GM12878 (cell line): ENCODE data around the gene SNX17. TPM values are rescaled to one million over a fixed set of nuclear protein-coding genes. Genes with fewer than 3 reads are reported as not detected.
A peak's percentile ranks its signal among the peaks of the same experiment; 100 is the strongest.

Source experiments
- ATF2 ChIP-seq: IDR thresholded peaks from 2 replicates; pipeline ENCODE4 v1.6.1; 2012; ENCODE audit warnings: low read length, inconsistent platforms
- CREM ChIP-seq: IDR thresholded peaks from 2 replicates; pipeline ENCODE4 v1.6.1; 2014; ENCODE audit warnings: antibody characterized with exemption, low read depth
- E4F1 ChIP-seq: fragments of 450-650 bp; IDR thresholded peaks from 2 replicates; pipeline ENCODE4 v1.6.1; 2018; ENCODE audit warnings: borderline replicate concordance, mild to moderate bottlenecking; ENCODE audit not compliant: partially characterized antibody
- ETV6 ChIP-seq, 2 experiments: fragments of 450-650 bp in 1 of 2; IDR thresholded peaks in 1 of 2; conservative IDR thresholded peaks in 1 of 2; 2 replicates each; pipeline ENCODE4 v1.6.1; 2014; ENCODE audit warnings: antibody characterized with exemption in 1 of 2, borderline replicate concordance in 1 of 2, low read depth in 1 of 2, mild to moderate bottlenecking in 1 of 2, moderate library complexity in 1 of 2
- FOXK2 ChIP-seq: fragments of 450-650 bp; IDR thresholded peaks from 2 replicates; pipeline ENCODE4 v1.6.1; 2017; ENCODE audit warnings: mild to moderate bottlenecking, moderate library complexity
- JUND ChIP-seq: IDR thresholded peaks from 2 replicates; pipeline ENCODE4 v1.6.1; 2012; ENCODE audit warnings: low read depth, mild to moderate bottlenecking, low read length, improper control_type of control experiment, moderate library complexity
- MTA2 ChIP-seq: fragments of 450-650 bp; IDR thresholded peaks from 2 replicates; pipeline ENCODE4 v1.6.1; 2016; ENCODE audit warnings: low read depth, mild to moderate bottlenecking, moderate library complexity
- PRDM15 ChIP-seq: fragments of 450-650 bp; formaldehyde crosslinking; IDR thresholded peaks from 2 replicates; pipeline ENCODE4 v1.4.0; 2020; ENCODE audit warnings: mild to moderate bottlenecking, moderate library complexity
- RBBP5 ChIP-seq: fragments of 200-600 bp; sonication (generic); conservative IDR thresholded peaks from 2 replicates; pipeline ENCODE4 v1.6.1; 2016
- SP1 ChIP-seq: IDR thresholded peaks from one replicate; pipeline ENCODE4 v1.6.1; 2011; ENCODE audit warnings: low read depth, low read length
- SREBF1 ChIP-seq: IDR thresholded peaks from 2 replicates; pipeline ENCODE4 v1.6.1; 2012; ENCODE audit warnings: mild to moderate bottlenecking, low read length
- SREBF2 ChIP-seq: IDR thresholded peaks from 2 replicates; pipeline ENCODE4 v1.6.1; 2012; ENCODE audit warnings: mild to moderate bottlenecking, low read length
- USF2 ChIP-seq: IDR thresholded peaks from 2 replicates; pipeline ENCODE4 v1.6.1; 2011; ENCODE audit warnings: low read depth, low read length, improper control_type of control experiment, borderline replicate concordance
- ZNF24 ChIP-seq: fragments of 450-650 bp; IDR thresholded peaks from 2 replicates; pipeline ENCODE4 v1.6.1; 2017; ENCODE audit warnings: antibody characterized with exemption, mild to moderate bottlenecking
- ZNF622 ChIP-seq: fragments of 450-650 bp; IDR thresholded peaks from 2 replicates; pipeline ENCODE4 v1.6.1; 2017; ENCODE audit warnings: mild to moderate bottlenecking, inconsistent platforms
- polyA plus RNA-seq, 11 experiments: library from polyadenylated mRNA; depleted of rRNA in 4 of 11; unstranded in 6 of 11; stranded (reverse) in 5 of 11; fragments of >200 nt; fragmentation: Nextera tagmentation in 4 of 11; fragmentation: Illumina TruSeq in 1 of 11; extraction: Ambion mirVana in 4 of 11; extraction: Trizol in 1 of 11; gene quantifications; 1 replicate in 1 of 11; 2 replicates in 10 of 11; pipeline versions ENCODE4 v1.2.1 to v1.2.3, GENCODE V29; 2011 to 2016; ENCODE audit warnings: inconsistent platforms in 2 of 11, missing spikeins in 2 of 11, low read depth in 1 of 11
- total RNA-seq, 4 experiments: library from RNA; depleted of rRNA in 3 of 4; stranded (reverse); fragments of >200 nt in 3 of 4; fragmentation: Illumina TruSeq in 1 of 4; extraction: Trizol in 1 of 4; gene quantifications; 2 replicates each; pipeline versions ENCODE4 v1.2.1 to v1.2.3, GENCODE V29; 2013 to 2021
- TF ChIP-seq, protein P1 (sequence below): fragments of 150-350 bp; IDR thresholded peaks from 2 replicates; pipeline ENCODE4 v1.6.1; 2016; ENCODE audit warnings: low read depth, low read length

SNX17 gene
- total and polyA plus RNA-seq, 10 of the 15 experiments (the other 5 are each of a cell fraction or from before 2014, with no cell fraction given): 6.5 to 116 (median 84.4) TPM

DNA sequence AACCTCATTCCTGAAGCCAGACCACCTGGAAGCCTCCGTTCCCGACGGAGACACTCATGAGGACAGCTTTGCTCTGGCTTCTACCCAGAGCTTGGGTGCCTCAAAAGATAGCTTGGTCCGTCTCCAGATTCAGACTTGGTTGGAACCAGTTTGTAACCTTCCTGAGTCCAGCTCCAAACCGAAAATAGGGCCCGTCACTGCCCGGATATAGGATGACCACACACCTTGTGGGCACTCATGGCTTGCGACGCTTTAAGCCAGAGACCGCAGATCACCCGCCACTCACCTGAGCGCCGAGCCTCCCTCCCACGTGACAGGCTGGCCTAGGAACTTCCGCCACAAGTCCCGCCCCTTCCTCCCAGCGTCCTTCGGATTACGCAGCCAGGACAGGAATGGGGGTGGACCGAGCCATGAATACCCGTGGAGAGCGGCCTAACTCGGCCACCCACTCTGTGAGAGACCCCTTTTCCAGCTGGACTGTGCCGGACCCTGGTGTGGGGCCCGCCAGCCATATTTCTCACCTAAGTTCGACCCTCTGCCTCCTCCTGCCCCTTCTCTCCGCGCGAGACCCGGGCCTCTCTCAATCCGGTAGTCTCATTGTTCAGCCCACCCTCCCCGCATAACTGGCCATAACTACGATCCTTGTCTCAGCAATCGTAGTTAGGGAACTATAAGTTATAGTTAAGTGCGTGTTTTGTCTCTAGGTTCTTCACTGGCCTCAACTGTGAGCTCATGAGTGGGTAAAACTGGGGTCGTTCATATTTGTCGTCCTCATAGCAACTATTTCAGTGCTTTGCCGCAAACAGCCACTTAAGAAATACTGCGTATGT, 47.4 kb upstream of the SNX17 start, which contains the start of gene MPV17 (continued):
- TF ChIP-seq E4F1 (no peak), ETV6 (conservative IDR thresholded peaks at IDR 0.05 in 1 of 2, IDR thresholded peaks at IDR 0.05 in 1 of 2; ENCODE audit: borderline replicate concordance in 1 of 2, low read depth in 1 of 2) (no peak), USF2 (peak; percentile 92), PRDM15 (CRISPR knock-in tag) (no peak), RBBP5 (no peak), JUND (0 out of 2 replicates have a peak, but pooled peaks have one; percentile 3), ATF2 (no peak), SREBF2 (no peak), SP1 (peak; percentile 67), MTA2 (no peak), SREBF1 (no peak), CREM (peak; percentile 63; the same call in 1 of the 2 replicates), FOXK2 (peak; percentile 42; the same call in 1 of the 2 replicates), ZNF622 (no peak), ZNF24 (no peak)
- TF ChIP-seq, protein P1, sequence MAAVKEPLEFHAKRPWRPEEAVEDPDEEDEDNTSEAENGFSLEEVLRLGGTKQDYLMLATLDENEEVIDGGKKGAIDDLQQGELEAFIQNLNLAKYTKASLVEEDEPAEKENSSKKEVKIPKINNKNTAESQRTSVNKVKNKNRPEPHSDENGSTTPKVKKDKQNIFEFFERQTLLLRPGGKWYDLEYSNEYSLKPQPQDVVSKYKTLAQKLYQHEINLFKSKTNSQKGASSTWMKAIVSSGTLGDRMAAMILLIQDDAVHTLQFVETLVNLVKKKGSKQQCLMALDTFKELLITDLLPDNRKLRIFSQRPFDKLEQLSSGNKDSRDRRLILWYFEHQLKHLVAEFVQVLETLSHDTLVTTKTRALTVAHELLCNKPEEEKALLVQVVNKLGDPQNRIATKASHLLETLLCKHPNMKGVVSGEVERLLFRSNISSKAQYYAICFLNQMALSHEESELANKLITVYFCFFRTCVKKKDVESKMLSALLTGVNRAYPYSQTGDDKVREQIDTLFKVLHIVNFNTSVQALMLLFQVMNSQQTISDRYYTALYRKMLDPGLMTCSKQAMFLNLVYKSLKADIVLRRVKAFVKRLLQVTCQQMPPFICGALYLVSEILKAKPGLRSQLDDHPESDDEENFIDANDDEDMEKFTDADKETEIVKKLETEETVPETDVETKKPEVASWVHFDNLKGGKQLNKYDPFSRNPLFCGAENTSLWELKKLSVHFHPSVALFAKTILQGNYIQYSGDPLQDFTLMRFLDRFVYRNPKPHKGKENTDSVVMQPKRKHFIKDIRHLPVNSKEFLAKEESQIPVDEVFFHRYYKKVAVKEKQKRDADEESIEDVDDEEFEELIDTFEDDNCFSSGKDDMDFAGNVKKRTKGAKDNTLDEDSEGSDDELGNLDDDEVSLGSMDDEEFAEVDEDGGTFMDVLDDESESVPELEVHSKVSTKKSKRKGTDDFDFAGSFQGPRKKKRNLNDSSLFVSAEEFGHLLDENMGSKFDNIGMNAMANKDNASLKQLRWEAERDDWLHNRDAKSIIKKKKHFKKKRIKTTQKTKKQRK: no peak
